NOMO-1 treated with DMSO at 0.1 percent for 48 hours (cell line): ENCODE data around the gene JTB.
"Not testable (repeated sequence)": the region's sequence is repeated elsewhere in the genome, so short reads cannot be mapped to it uniquely, and the experiment has no call there.

Experiments used
- DNase-seq: peaks from one replicate; lab custom pipeline; 2025; ENCODE audit not compliant: unreplicated experiment; lab: John Stamatoyannopoulos, UW

The JTB gene

DNA sequence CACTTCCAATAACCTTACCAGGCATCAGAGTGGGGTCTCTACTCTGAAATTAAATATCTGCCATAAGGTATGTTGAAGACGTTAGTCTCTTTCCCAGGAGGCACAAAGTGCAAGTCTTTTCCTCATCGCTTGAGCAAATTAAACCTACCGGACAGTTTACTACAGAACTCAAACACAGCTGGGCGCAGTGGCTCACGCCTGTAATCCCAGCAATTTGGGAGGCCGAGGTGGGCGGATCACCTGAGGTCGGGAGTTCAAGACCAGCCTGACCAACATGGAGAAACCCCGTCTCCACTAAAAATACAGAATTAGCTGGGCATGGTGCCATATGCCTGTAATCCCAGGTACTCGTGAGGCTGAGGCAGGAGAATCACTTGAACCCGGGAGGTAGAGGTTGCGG lies 1.6 kb upstream of the JTB start:
- DNase-seq: not testable (repeated sequence)

DNA sequence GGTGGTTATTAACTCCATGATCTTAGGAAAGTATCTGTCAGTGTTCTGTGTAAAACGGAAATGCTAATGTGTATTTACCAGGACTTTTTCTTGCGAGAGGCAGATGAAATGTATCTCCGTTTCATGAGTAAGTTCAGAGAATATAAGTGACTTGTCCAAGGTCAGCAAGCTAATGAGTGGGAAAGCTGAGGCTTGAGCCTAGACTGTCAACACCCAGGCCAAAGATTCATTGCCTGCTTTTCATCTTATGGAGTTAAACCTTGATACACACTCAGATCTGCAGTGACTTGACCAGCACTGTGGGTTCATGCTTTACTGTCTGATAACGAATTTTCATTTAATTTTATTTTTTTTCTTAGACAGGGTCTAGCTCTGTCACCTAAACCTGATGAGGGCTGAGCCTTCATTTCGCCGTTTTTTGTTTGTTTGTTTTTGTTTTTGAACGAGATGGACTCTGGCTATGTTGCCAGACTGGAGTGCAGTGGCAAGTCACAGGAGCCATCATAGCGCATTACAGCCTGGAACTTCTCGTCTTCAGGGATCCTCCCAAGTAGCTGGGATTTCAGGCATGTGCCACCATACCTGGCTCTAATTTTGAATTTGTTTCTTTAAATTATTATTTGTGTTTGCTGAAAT lies 918 bp upstream of the JTB start:
- DNase-seq: no peak

DNA sequence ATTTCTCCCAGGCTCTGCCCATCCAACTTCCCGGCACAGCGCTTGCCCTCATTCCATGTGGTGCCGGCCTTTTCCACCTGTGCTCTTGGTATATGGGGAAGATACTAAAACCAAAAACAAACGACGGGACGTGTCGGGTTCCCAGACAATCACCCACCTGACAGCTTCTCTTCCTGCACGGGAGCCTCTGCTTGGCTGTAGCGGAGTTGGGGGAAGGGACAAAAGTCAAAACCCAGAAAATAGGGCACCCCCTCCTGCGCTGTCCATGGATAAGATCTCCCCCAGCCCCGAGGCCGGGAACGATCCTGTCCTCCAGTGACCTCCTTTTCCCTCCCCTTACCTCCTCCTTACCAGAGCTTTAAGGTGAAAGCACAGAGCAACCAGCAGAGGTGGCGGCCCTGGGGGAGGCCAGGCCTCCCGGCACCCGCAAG lies 640 bp downstream of the JTB start:
- DNase-seq: no peak

DNA sequence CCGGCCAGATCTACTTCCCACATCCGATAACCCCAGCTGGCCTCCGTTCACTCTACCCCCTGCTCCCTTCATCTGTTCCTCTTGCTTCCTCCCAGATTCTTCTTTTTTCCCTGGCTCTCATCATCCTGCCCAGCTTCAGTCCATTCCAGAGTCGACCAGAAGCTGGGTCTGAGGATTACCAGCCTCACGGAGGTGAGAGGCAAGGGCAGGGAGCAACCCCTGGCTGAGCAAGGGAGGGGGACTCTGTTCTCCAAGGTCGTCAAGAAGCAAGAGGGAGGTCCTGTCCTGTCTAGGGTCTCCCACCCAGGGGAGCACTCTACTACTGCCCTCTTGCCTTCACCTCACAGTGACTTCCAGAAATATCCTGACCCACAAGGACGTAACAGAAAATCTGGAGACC lies 3.9 kb downstream of the JTB start:
- DNase-seq: no peak

DNA sequence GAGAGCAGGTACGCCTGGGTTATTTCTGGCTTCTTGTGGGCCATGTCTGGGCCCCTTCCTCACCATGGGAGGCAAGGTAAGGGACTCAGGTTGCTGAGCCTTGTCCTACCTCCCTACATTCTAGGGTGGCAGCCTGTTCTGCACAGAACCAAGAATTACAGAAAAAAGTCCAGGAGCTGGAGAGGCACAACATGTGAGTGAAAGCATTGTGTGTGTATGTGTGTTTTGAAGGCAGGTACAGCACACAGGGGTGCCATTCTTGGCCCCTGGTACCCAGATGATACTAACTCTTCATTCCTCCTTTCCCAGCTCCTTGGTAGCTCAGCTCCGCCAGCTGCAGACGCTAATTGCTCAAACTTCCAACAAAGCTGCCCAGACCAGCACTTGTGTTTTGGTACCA lies 4.4 kb downstream of the JTB start:
- no peak for DNase-seq

DNA sequence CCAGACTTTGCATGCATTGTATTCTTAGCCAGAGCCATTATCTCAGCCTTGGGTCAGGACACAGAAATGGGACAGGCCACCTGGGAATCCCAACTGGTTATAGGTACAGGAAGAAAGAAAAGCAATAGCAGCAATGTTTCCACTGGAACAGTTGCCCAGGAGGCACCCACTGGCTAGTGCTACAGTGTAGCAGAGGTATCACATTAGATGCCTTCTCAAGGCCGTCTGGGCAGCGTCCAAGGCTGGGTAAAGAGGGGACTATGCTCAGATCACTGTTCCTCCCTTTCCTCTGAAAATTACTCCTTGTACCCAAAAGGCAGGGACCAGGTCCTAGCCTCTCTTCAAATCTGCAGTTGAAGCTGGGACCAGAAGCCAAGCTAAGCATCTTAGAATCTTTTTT lies 7.1 kb downstream of the JTB start:
- DNase-seq: no peak

DNA sequence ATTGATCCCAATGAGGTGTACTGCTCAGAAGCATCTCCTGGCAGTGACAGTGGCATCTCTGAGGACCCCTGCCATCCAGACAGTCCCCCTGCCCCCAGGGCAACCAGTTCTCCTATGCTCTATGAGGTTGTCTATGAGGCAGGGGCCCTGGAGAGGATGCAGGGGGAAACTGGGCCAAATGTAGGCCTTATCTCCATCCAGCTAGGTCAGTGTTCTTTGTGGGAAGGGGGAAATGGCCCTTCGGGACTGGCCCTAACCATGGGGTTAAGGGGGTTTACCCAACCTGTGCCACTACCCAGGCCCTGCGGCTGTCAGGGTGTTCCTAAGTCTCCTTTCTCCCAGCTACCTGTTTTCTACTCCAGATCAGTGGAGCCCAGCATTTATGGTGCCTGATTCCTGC lies 8.5 kb downstream of the JTB start:
- DNase-seq: no peak

DNA sequence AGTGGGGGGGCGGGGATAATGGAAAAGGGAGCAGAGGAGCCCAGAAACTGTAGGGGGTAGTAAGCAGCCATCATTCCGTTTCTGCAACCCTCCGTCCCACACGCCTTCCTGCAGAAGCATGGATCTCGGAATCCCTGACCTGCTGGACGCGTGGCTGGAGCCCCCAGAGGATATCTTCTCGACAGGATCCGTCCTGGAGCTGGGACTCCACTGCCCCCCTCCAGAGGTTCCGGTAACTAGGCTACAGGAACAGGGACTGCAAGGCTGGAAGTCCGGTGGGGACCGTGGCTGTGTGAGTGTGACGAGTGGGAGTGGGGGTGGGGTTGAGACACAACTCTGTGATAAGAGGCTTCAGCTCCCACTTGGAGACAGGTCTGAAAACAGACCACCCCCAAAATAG lies 9.1 kb downstream of the JTB start:
- DNase-seq: no peak

DNA sequence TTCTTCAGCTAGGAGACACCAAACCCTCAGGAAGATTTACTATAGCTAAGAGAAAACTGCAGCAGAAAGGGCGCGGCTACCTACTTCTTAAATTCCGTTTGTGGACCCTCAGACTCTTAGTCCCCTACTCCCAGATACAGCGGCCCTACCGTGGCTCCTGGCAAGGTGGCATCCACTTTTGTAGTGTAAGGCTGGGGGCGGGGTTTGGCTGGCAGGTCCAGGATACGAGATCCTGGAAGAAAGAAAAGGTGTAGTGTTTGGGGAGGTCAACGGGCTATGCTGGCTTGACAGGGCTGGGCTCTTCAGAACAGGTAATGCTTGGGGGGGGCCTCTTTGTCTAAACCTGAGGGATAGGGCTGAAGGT lies 9.5 kb downstream of the JTB start:
- DNase-seq: no peak

DNA sequence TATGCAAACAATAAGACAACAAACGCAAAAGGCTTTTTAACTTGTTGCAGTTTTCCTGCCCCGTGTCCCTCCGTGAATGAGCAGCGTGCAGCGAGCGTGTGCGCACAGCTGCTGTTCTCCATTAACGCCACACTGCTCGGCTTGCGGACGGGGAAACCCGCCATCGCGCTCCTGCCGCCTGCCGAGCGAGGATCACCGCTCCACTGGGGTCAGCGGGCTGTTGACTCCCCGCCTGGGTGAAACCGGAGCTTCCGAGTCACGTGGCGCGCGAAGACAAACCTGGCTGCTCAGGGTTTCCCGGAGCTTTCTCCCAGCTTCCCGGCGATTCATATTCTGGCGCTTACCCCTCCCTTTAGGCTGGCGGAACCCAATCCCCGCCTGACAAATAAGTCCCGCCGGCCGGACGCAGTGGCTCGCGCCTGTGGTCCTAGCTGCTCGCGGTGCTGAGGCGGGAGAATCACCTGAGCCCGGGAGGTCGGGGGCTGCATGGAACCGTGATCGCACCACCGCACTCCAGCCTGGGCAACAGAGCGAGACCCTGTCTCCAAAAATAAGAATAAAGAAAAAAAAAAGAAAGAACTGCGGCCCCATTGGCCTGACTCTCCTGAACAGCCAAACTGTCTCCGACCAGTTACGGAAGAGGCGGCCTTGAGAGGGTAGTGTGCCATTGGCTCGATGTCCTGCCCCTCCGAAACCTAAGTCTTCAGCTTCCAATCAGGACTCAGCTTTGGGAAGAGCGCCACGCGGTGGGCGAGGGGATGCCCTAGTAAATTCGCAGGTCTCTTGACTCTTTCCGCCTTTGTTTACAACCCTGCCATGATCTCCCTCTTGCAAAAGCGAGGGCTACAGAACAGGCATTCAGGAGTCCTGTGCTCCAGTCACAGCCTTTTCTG lies 10.1 kb downstream of the JTB start, which contains the start of gene CREB3L4:
CREB3L4 (plus strand) TSS at position 796 of the 893 bp plus-strand sequence. CDS start 624 bp downstream, outside the sequence.
- peak; percentile 99 for DNase-seq

DNA sequence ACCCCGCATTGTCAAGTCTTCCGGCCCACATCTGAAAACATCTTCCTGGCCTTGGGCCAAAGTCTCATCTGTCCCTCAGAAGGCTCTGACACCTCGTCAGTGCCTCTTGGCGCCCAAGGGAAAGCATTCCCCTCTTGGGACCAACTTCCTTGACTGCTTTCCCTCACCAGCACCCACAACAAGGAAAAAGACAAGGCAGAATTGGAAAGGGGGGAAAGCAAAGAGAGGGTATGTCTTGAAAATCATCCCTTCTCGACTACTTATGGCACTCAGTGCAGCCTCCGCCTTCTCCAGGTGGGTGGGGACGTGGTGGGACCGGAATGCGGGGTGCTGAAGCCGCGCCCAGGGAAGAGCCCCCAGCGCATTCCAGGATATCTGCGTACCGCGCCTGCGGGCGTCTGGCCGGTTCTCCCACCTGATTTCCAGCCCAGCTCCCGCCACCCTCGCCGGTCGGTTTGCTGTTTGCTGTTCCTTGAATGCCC lies 13.6 kb downstream of the JTB start:
- no peak for DNase-seq

DNA sequence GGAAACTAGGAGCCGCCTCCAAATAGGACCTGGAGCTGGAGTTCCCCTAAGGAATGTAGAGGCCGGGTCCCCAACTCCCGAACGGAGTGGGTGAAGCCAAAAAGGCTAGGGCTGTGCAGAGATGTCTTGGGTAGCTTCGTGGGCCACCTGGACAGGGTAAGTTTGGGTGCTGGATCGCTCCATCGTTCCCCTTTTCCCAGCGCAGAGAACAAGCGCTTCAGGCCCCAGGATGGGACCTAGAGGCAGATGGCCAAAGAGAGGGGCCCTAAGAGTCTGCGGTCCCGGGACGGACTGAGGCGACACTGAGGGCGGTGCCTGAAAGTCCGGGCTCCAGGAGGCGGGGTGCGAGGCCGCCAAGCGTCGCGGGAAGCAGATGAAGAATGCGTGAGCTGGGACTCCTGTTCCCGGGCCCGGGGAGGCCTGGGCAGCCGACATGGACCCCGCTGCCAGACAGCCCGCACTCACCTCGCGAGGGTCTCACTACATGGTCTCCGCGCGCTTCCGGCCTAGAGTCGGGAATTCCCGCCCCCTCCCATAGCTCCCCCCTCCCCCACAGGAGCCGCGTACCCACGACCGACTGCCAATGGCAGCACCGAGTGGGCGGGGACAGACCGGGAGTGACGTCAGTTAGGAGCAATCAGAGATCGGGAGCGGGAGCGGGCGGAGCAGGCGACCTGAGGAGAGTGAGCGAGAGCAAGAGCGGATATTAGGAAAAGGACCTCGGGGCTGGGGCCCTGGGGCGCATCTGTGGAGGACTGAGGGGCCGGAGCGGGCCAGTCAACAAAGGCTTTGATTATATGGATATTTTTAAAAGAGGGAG lies 14.2 kb downstream of the JTB start, which contains the start of gene SLC39A1:
SLC39A1 (minus strand) TSS at position 508 of the 820 bp plus-strand sequence. CDS start 822 bp downstream, outside the sequence.
- peak; percentile 91 for DNase-seq

DNA sequence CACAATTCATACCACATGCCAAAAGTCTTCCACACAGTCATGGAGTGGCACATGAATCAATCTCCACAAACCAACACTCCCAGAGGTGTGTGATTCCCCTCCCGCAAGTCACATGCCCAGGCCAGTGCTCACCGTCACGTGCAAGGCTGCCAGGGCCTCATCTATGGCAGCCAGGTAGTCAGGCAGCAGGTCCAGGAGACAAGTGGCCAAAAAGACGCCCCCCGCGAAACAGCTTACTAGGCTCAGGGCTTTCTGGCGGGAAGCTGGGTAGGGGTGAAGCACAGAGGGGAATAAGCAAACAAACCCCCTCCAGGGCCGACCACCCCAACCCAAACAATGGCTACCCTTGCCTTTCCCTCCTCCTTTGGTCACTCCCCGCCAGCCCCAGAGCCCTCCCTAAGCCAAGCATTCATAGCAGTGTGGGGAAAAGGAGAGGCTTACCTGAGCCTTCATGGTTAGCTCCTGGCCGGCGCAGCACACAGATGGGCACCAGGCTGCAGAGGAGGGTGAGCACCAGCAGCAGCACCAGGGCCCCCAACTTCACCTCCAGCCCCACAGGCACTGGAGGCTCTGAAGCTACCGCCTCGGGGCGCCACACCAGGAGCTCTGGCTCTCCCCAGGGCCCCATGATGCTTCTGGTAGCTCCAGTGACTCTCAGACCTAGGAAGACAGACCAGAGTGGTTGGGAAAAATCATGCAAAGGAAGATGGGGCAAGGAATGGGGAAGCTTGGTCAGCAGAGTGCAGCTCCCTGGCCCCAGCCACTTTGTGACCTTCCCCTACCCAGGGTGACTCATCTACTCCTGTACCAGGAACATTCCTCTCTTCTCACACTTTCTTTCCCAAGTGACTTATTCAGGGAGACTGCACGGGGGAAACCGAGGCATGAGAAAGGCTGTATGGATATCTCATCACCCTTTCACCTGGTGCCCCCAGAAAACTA lies 15.1 kb downstream of the JTB start:
- DNase-seq: no peak

DNA sequence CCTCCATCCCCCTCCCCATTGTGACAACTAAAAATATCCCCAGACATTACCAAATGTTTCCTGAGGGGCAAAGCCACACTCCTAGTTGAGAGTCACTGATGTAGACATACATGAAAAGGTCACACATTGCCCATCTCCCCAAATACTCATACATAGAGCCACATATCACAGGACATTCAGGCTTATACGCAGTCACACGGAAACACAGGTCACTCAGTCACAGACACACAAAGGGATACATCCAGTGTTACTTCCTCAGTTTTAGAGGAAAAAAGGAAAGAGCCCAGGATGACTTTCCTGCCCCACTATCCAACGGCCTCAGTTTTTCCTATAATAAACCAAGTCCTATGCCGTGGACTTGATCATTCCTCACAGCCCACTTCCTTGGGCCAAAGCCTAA lies 16.1 kb downstream of the JTB start:
- no peak for DNase-seq

DNA sequence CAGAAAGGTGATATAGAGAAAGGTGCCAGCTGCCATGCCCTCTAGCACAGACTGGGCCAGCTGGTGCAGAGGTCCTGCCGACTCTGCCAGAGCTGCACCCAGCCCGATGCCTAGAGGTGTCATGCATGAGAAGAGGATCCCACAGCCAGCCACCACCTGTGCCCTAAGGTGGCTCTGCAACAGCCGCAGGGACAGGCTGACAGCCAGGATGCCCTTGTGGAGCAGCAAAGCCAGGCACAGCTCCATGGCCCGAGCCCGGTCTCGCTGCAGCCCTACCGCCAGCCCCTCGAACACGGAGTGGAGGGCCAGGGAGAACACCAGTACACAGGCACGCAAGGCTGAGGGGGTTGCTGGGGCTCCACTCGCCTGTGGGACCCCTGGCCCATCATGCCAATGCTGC lies 17.3 kb downstream of the JTB start:
- no peak for DNase-seq

DNA sequence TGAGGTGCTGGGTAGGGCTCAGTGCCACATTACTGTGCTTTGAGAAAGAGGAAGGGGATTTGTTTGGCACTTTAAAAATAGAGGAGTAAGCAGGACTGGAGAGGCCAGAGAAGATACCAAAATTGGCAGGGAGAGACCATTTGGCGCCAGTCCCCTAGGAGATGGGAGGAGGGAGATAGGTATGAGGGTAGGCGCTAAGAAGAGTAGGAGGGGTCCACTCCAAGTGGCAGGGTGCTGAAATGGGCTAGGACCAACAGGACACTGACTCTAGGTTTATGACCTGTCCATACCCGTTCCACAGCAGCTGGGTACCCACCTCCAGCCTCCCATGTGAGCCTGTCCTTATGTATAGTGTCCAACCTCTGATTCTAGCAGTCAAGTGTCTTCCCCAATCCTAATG lies 18.0 kb downstream of the JTB start:
- DNase-seq: no peak

DNA sequence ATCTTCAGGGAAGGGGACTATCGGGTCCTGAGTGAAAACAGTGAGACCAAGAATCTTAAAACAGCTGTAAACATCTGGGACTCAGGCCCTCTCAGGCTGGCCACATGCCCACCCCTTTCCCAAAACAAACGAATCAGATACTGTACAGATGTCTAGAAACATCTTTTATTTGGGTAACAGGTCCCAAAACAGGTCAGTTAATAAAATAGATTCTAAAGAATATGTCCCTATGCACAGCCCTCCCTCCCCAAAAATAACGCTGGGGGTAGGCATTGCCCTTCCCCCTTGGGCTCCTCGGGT lies 18.6 kb downstream of the JTB start:
- no peak for DNase-seq

DNA sequence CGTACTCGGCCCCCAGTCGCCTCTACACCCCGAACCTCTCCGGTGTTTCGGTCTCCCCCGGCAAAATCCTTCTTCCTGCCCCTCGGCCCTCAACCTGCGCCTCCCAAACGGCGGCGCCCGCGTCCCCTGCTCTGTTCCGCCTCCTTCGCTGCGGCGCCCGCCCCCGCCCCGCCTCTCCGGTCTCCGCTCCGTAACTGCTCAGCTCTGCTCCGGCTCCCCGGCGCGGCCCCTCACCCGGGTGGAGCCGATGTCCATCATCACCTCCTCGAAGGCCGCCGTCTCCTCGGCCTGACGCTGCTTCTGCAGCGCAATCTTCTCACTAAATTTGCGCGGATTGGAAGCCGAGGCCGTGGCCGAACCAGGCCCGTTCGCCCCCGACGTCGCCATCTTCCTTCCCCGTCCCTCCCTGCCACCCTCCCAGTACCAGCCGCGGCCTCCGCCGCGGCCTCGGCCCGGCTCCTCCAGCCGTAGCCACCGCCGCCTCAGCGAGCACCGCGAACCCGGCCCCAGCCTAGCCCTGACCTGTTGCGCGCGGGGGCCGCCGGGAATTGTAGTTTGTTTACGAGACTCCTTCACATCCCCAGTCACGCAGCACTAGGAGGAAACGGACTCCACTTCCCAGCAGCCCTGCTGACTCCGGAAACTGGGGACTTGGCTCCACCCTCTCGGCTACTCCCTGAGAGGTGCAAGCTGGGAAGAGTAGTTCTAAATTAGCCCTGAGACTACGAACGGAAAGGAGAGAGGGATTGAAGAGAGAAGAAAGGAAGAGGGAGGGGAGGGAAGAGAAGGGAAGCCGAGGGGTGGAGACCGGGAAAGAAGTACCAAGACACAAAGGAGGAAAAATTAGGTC lies 19.1 kb downstream of the JTB start, which contains the start of gene CRTC2:
CRTC2 (minus strand) TSS at position 502 of the 850 bp plus-strand sequence; CDS start at position 387, 115 bp downstream.
- peak; percentile 99 for DNase-seq

DNA sequence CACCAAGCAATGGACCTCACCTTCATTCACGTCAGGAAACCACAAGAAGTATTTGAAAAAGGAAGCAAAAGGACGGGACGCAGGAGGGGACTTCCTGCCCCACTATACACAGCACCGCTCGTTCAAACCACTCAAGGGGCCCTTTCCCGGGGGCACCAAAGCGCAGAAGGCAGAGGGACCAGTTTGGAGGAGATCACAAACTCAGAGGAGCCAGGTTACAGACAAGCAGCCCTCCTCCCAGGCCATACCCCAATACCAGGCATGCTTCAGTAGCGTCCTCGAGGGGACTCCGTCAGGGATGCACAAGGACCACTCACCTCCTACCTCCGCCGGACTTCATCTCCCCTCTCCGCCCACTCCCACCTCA lies 19.7 kb downstream of the JTB start:
- peak; percentile 37 for DNase-seq
